GM23248 (cell line): ENCODE data around the gene GPC3. TPM values are rescaled to one million over a fixed set of nuclear protein-coding genes. Genes with fewer than 3 reads are reported as not detected.

ENCODE experiments used
- DNase-seq: peaks from one replicate; pipeline ENCODE4 v3.0.0-alpha.2; 2015
- H2AFZ ChIP-seq: fragments of 200-600 bp; sonication (generic); 2 replicates; pipeline ENCODE4 v1.6.1; 2016; ENCODE audit warnings: antibody characterized with exemption
- H3F3A ChIP-seq: fragments of 200-600 bp; sonication (generic); 2 replicates; pipeline ENCODE4 v1.6.1; 2016; ENCODE audit warnings: mild to moderate bottlenecking, antibody characterized with exemption, mixed run types; ENCODE audit not compliant: insufficient read depth
- H3K27ac ChIP-seq: fragments of 200-600 bp; sonication (generic); 2 replicates; pipeline ENCODE4 v1.5.1; 2016; ENCODE audit warnings: mild to moderate bottlenecking
- H3K27me3 ChIP-seq: fragments of 200-600 bp; sonication (generic); replicated peaks from 2 replicates; pipeline ENCODE4 v1.6.1; 2016; ENCODE audit warnings: mild to moderate bottlenecking; ENCODE audit not compliant: insufficient read depth
- H3K36me3 ChIP-seq: fragments of 200-600 bp; sonication (generic); 2 replicates; pipeline ENCODE4 v1.6.1; 2016; ENCODE audit warnings: low read depth, mild to moderate bottlenecking
- H3K4me1 ChIP-seq: fragments of 200-600 bp; sonication (generic); 2 replicates; pipeline ENCODE4 v1.6.1; 2016; ENCODE audit warnings: mild to moderate bottlenecking; ENCODE audit not compliant: insufficient read depth
- H3K4me2 ChIP-seq: fragments of 200-600 bp; sonication (generic); one replicate; pipeline ENCODE4 v1.6.1; 2016; ENCODE audit warnings: mild to moderate bottlenecking; ENCODE audit not compliant: unreplicated experiment
- H3K4me3 ChIP-seq: fragments of 200-600 bp; sonication (generic); 2 replicates; pipeline ENCODE4 v1.5.1; 2016; ENCODE audit warnings: mild to moderate bottlenecking
- H3K79me2 ChIP-seq: fragments of 200-600 bp; sonication (generic); 2 replicates; pipeline ENCODE4 v1.6.1; 2016; ENCODE audit warnings: mild to moderate bottlenecking; ENCODE audit not compliant: insufficient read depth
- H3K9ac ChIP-seq: fragments of 200-600 bp; sonication (generic); 2 replicates; pipeline ENCODE4 v1.6.1; 2016; ENCODE audit warnings: mild to moderate bottlenecking
- H3K9me2 ChIP-seq: fragments of 200-600 bp; sonication (generic); 2 replicates; pipeline ENCODE4 v1.6.1; 2016; ENCODE audit warnings: mixed run types, mild to moderate bottlenecking, moderate library complexity; ENCODE audit not compliant: insufficient read depth
- H3K9me3 ChIP-seq: fragments of 200-600 bp; sonication (generic); one replicate; pipeline ENCODE4 v1.6.1; 2017; ENCODE audit warnings: low read depth
- H4K20me1 ChIP-seq: fragments of 200-600 bp; sonication (generic); 2 replicates; pipeline ENCODE4 v1.6.0; 2016; ENCODE audit not compliant: insufficient read depth
- EZH2 ChIP-seq: fragments of 200-600 bp; sonication (generic); IDR thresholded peaks from 2 replicates; pipeline ENCODE4 v1.6.1; 2018; ENCODE audit warnings: antibody characterized with exemption, mild to moderate bottlenecking; ENCODE audit not compliant: insufficient read depth, poor library complexity, severe bottlenecking
- EZH2phosphoT487 ChIP-seq: fragments of 200-600 bp; sonication (generic); IDR thresholded peaks from 2 replicates; pipeline ENCODE4 v1.6.1; 2018; ENCODE audit warnings: antibody characterized with exemption, moderate library complexity, mild to moderate bottlenecking, low read depth; ENCODE audit not compliant: insufficient read depth
- WGBS, 2 experiments: methylation state at CpG; one replicate each; pipeline ENCODE4 v1.1.6; 2015 to 2017; ENCODE audit warnings: low lambda C conversion rate in 2 of 2, low coverage in 1 of 2; ENCODE audit errors: missing lambda C conversion rate in 2 of 2; 5-methylcytosine and 5-hydroxymethylcytosine counted together
- in situ Hi-C: fragments of 300-500 bp; cut with MboI; formaldehyde crosslinking; loops from 2 replicates; pipeline ENCODE4 v1.15.0; 2020
- polyA plus RNA-seq: library from polyadenylated mRNA; unstranded; fragments of >200 nt; fragmentation: Nextera tagmentation; extraction: Ambion mirVana; gene quantifications from 2 replicates; pipeline ENCODE4 v1.2.1, GENCODE V29; 2016
- total RNA-seq: library from RNA; depleted of rRNA; stranded (reverse); fragments of >200 nt; shearing (Covaris generic); gene quantifications from 2 replicates; pipeline ENCODE4 v1.2.3, GENCODE V29; 2014; rRNA removed

Gene GPC3
- total RNA-seq (not detected in 2 replicates), polyA plus RNA-seq (0.23 TPM in 1 of 2 replicates, not detected in the other)

GRCh38 chrX:133985164-133985966 is at the start of gene GPC3:
Gene GPC3, minus strand, starts transcription at chrX:133985594.
- H3K4me1 ChIP-seq: no peaks in the 10 kb centered on the region
- DNase-seq: no peak

GRCh38 chrX:134032441-134032840 is 47.0 kb upstream of the GPC3 start:
- H2AFZ ChIP-seq: no peak overlapping the region
- no peak overlapping the region for H3K4me2 ChIP-seq
- H3K36me3 ChIP-seq: no peaks in the 10 kb centered on the region
- H3K4me1 ChIP-seq: no peaks in the 10 kb centered on the region
- H3K27me3 ChIP-seq: no peaks in the 10 kb centered on the region
- no peak for DNase-seq
- H3K4me3 ChIP-seq: no peak overlapping the region
- in situ Hi-C loops: no loop called here
- H3K9me3 ChIP-seq: no peaks in the 10 kb centered on the region
- H3K9ac ChIP-seq: no peak overlapping the region
- no peaks in the 10 kb centered on the region for H3F3A ChIP-seq
- H4K20me1 ChIP-seq: no peaks in the 10 kb centered on the region
- H3K9me2 ChIP-seq: no peaks in the 10 kb centered on the region
- TF ChIP-seq EZH2phosphoT487 (no peak), EZH2 (no peak)
- H3K27ac ChIP-seq: no peak overlapping the region
- H3K79me2 ChIP-seq: no peaks in the 10 kb centered on the region

More at GRCh38 chrX:133985164-133985966, at the start of gene GPC3:
- H3K9me2 ChIP-seq: no peaks in the 10 kb centered on the region
- H2AFZ ChIP-seq: no peak within 1 kb of the TSS
- no peaks in the 10 kb centered on the region for H3F3A ChIP-seq
- in situ Hi-C loops: no loop called here
- no peak within 1 kb of the TSS for H3K27ac ChIP-seq
- H3K9me3 ChIP-seq: no peaks in the 10 kb centered on the region
- 2 to 4% methylated on average over 14 to 16 of the region's 90 CpGs for WGBS, 2 experiments
- H3K27me3 ChIP-seq: no peaks in the 10 kb centered on the region
- no peak within 1 kb of the TSS for H3K4me2 ChIP-seq
- H3K4me3 ChIP-seq: no peak within 1 kb of the TSS
- no peaks in the 10 kb centered on the region for H4K20me1 ChIP-seq
- no peaks in the 10 kb centered on the region for H3K36me3 ChIP-seq
- H3K9ac ChIP-seq: no peak within 1 kb of the TSS
- TF ChIP-seq EZH2phosphoT487 (no peak), EZH2 (no peak)
- no peaks in the 10 kb centered on the region for H3K79me2 ChIP-seq

- H2AFZ ChIP-seq: no peak overlapping the region
- no peaks in the 10 kb centered on the region for H3F3A ChIP-seq
- no peak overlapping the region for H3K9ac ChIP-seq
- H3K36me3 ChIP-seq: no peaks in the 10 kb centered on the region
- no peak overlapping the region for H3K27ac ChIP-seq
- H4K20me1 ChIP-seq: no peaks in the 10 kb centered on the region
- 8 to 9% methylated on average over 15 of the region's 15 CpGs for WGBS, 2 experiments
- no peaks in the 10 kb centered on the region for H3K4me1 ChIP-seq
- in situ Hi-C loops: no loop called here
- H3K27me3 ChIP-seq: no peaks in the 10 kb centered on the region
- H3K4me2 ChIP-seq: no peak overlapping the region
- H3K9me2 ChIP-seq: no peaks in the 10 kb centered on the region
- no peaks in the 10 kb centered on the region for H3K79me2 ChIP-seq
- peak; percentile 28 for DNase-seq
- H3K4me3 ChIP-seq: no peak overlapping the region
- TF ChIP-seq EZH2phosphoT487: no peak
- TF ChIP-seq EZH2: no peak
- no peaks in the 10 kb centered on the region for H3K9me3 ChIP-seq
Measured at GRCh38 chrX:134026565-134027311, 41.3 kb upstream of the GPC3 start.

DNA sequence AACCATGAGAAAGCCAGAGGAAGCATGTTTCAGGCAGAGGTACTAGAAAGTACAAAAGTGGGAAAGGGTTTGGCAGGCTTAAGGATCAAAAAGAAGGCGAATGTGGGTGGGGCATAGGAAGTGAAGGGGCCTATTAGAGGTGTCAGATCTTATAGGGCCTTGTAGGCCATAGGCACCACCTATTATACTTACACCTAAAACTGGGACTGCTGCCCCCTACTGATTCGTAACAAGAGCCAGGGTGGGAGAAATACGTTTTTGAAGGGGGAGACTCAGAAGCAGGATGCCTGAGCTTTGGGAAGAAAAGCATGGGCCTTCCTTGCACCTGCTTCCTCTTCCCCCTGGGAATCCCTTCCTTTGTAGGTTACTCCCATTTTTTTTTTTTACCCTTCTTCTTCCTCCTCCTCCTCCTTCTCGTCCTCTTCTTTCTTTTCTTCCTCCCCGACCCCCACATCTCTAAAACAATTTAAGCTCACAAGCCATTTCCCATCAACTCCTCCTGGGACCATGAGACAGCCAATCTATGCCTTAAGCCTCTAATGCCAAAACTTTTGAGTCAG is 40.7 kb upstream of the GPC3 start:
- Histone ChIP-seq H3K9me2 (no peaks in the 10 kb centered on the region), H3K9ac (no peak overlapping the region), H3K36me3 (no peaks in the 10 kb centered on the region), H3K4me2 (no peak overlapping the region), H3F3A (no peaks in the 10 kb centered on the region), H3K4me1 (no peaks in the 10 kb centered on the region), H3K9me3 (no peaks in the 10 kb centered on the region), H4K20me1 (no peaks in the 10 kb centered on the region), H3K27me3 (no peaks in the 10 kb centered on the region), H3K27ac (no peak overlapping the region), H2AFZ (no peak overlapping the region), H3K4me3 (no peak overlapping the region), H3K79me2 (no peaks in the 10 kb centered on the region)
- in situ Hi-C loops: no loop called here
- WGBS, 2 experiments: 33 to 50% methylated on average over 1 to 3 of the region's 5 CpGs
- DNase-seq: no peak
- TF ChIP-seq EZH2phosphoT487 (no peak), EZH2 (no peak)
